Mucosa of stomach (tissue), 1 donor: ENCODE results near the gene LRP1B.
"Not testable (repeated sequence)": the region's sequence is repeated elsewhere in the genome, so short reads cannot be mapped to it uniquely, and the experiment has no call there.

Experiments
- H3K27me3 ChIP-seq: one replicate; pipeline ENCODE4 v1.7.0; 2013; ENCODE audit warnings: mild to moderate bottlenecking, low read length; ENCODE audit not compliant: control insufficient read depth, insufficient read depth
- H3K36me3 ChIP-seq: one replicate; pipeline ENCODE4 v1.7.0; 2013; ENCODE audit warnings: low read length; ENCODE audit not compliant: control insufficient read depth, insufficient read depth
- H3K4me1 ChIP-seq: one replicate; pipeline ENCODE4 v1.7.0; 2013; ENCODE audit warnings: mild to moderate bottlenecking, low read length; ENCODE audit not compliant: control insufficient read depth, insufficient read depth
- H3K4me3 ChIP-seq: one replicate; pipeline ENCODE4 v1.7.0; 2013; ENCODE audit warnings: low read length
- H3K9ac ChIP-seq: one replicate; pipeline ENCODE4 v1.7.0; 2013; ENCODE audit warnings: mild to moderate bottlenecking, low read length, moderate library complexity
- H3K9me3 ChIP-seq: one replicate; pipeline ENCODE4 v1.7.0; 2013; ENCODE audit warnings: mild to moderate bottlenecking, low read length, moderate library complexity; ENCODE audit not compliant: control insufficient read depth
- donor health status: Pancreatic carcinoma.

Gene LRP1B

DNA sequence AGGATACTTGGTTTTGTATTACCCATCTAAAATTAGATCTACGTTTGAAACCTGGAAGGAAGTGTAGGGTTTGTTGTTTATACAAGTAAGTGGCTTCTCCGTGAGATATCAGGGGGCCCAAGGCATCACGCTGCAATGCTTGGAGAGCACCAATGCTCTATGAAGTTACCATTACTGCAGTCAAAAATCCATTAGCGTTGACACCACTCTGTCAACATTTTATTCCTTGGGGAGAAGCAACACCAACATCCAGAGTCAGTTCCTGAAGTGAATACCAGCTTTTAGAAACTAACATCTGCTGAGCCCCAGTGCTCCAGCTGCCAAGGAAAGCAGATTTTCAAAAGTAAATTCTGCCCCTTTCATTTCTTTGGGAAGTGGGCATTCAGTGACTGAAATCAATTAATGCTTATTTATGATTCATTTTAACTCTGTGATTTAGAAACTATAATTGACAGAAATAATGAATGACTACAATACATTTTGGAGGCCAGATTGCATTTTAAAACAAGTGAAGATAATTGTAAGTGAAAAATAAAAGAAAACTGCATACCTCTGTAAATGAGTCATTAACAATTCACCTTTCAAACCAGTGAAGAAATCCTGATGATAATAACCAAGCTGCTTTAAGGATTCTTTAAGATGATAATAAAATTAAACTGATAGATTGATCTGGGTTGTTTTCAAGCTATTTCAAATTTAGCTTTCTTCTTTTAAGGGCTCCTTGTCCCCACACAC, 30.5 kb downstream of the LRP1B start:
- Histone ChIP-seq H3K27me3 (no peaks in the 10 kb centered on the region), H3K4me3 (no peak overlapping the region), H3K4me1 (no peaks in the 10 kb centered on the region), H3K9me3 (no peaks in the 10 kb centered on the region), H3K36me3 (no peaks in the 10 kb centered on the region), H3K9ac (no peak overlapping the region)

- Histone ChIP-seq H3K36me3 (no peaks in the 10 kb centered on the region), H3K4me1 (no peaks in the 10 kb centered on the region), H3K9ac (no peak overlapping the region), H3K4me3 (no peak overlapping the region), H3K9me3 (no peaks in the 10 kb centered on the region), H3K27me3 (no peaks in the 10 kb centered on the region)
Measured at GRCh38 chr2:142097711-142098110, 33.1 kb downstream of the LRP1B start.

- Histone ChIP-seq H3K9ac (no peak overlapping the region), H3K27me3 (no peaks in the 10 kb centered on the region), H3K4me1 (no peaks in the 10 kb centered on the region), H3K4me3 (no peak overlapping the region), H3K36me3 (no peaks in the 10 kb centered on the region), H3K9me3 (no peaks in the 10 kb centered on the region)
Measured at GRCh38 chr2:142095647-142096046, 35.2 kb downstream of the LRP1B start.

- Histone ChIP-seq H3K9ac (no peak overlapping the region), H3K36me3 (no peaks in the 10 kb centered on the region), H3K27me3 (no peaks in the 10 kb centered on the region), H3K9me3 (no peaks in the 10 kb centered on the region), H3K4me3 (no peak overlapping the region), H3K4me1 (no peaks in the 10 kb centered on the region)
Measured at GRCh38 chr2:142094233-142094632, 36.6 kb downstream of the LRP1B start.

- H3K9ac ChIP-seq: no peak overlapping the region
- no peaks in the 10 kb centered on the region for H3K4me1 ChIP-seq
- no peaks in the 10 kb centered on the region for H3K36me3 ChIP-seq
- H3K27me3 ChIP-seq: no peaks in the 10 kb centered on the region
- H3K4me3 ChIP-seq: no peak overlapping the region
- no peaks in the 10 kb centered on the region for H3K9me3 ChIP-seq
Measured at GRCh38 chr2:142088058-142088568, 42.7 kb downstream of the LRP1B start.

- H3K36me3 ChIP-seq, H3K27me3 ChIP-seq, H3K9ac ChIP-seq, H3K4me3 ChIP-seq, H3K4me1 ChIP-seq, H3K9me3 ChIP-seq: not testable (repeated sequence)
Measured at GRCh38 chr2:142087585-142087984, 43.2 kb downstream of the LRP1B start.

GRCh38 chr2:142082368-142082767, 48.4 kb downstream of the LRP1B start:
- Histone ChIP-seq H3K4me3 (no peak overlapping the region), H3K4me1 (no peaks in the 10 kb centered on the region), H3K36me3 (no peaks in the 10 kb centered on the region)

DNA sequence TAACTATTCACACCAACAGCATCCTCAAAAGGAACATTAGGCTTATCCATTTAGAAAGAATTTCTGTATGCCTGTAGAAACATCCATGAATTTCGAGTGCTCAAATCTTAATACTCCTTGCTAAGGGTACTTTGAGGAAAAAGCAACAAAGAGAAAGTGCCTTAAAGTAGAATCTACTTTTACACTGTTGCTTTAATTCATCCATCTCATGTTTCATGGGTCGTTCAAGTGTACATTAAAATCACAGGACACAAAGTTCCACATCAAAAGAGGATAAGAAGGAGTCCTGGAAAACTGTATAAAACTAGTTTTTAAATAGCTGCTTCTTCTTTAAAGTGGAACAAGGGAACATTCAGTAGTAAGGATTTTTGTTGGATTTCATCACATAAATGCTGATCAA, 54.5 kb downstream of the LRP1B start:
- Histone ChIP-seq H3K9me3 (no peaks in the 10 kb centered on the region), H3K4me3 (no peak overlapping the region), H3K36me3 (no peaks in the 10 kb centered on the region), H3K4me1 (no peaks in the 10 kb centered on the region), H3K9ac (no peak overlapping the region), H3K27me3 (no peaks in the 10 kb centered on the region)

More at GRCh38 chr2:142082368-142082767, 48.4 kb downstream of the LRP1B start:
- Histone ChIP-seq H3K27me3 (no peaks in the 10 kb centered on the region), H3K9ac (no peak overlapping the region), H3K9me3 (no peaks in the 10 kb centered on the region)

- H3K9ac ChIP-seq: no peak overlapping the region
- H3K36me3 ChIP-seq: no peaks in the 10 kb centered on the region
- no peaks in the 10 kb centered on the region for H3K9me3 ChIP-seq
- no peaks in the 10 kb centered on the region for H3K4me1 ChIP-seq
- H3K27me3 ChIP-seq: no peaks in the 10 kb centered on the region
- no peak overlapping the region for H3K4me3 ChIP-seq
Measured at GRCh38 chr2:142075826-142076225, 55.0 kb downstream of the LRP1B start.

DNA sequence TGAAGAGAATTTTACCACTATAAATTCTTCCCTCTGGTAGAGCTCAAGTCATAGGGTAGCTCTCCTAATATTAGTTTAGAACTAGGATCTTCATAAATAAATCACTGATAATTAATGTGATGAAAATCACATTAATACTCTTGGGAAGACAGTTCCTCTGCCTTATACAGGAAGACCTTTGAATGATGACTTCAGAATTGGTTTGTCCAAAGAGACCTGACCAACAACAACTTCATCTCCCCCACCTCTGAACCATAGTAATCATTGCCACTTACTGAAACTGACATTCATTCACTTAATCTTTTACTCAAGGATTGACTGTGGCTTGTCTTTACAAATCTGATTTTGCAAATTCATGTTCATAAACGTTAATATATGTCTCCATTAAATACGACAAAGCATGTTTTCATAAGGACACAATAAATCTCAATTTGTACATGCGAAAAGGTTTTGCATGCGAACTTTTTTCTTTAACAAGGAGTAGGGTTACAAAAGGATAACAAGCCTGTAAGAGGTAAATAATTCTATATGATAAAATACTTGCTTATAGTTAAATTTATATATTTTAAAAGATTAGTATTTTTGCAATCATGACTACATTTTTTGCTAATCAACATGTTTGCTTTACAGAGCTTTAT, 61.4 kb downstream of the LRP1B start:
- no peaks in the 10 kb centered on the region for H3K27me3 ChIP-seq
- no peak overlapping the region for H3K4me3 ChIP-seq
- no peaks in the 10 kb centered on the region for H3K9me3 ChIP-seq
- no peak overlapping the region for H3K9ac ChIP-seq
- no peaks in the 10 kb centered on the region for H3K4me1 ChIP-seq
- H3K36me3 ChIP-seq: no peaks in the 10 kb centered on the region

DNA sequence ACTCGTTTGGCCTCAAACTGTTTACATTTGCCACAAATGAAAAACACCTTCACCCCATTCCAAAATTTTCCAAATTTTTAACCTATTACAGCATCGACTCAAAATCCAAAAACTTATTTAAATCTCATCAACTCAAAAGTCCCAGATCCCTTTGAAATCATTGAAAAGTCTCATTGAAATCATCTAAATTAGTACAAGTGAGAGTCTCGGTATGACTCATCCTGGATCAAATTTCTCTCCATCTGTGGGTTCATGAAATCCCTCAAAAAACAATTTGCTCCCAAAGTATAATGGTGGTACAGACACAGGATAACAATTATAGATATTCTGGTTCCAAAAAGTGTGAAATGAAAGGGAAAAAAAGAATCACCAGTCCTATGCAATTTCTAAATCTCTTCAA, 65.1 kb downstream of the LRP1B start:
- Histone ChIP-seq H3K27me3 (no peaks in the 10 kb centered on the region), H3K36me3 (no peaks in the 10 kb centered on the region), H3K4me3 (no peak overlapping the region), H3K4me1 (no peaks in the 10 kb centered on the region), H3K9ac (no peak overlapping the region), H3K9me3 (no peaks in the 10 kb centered on the region)

DNA sequence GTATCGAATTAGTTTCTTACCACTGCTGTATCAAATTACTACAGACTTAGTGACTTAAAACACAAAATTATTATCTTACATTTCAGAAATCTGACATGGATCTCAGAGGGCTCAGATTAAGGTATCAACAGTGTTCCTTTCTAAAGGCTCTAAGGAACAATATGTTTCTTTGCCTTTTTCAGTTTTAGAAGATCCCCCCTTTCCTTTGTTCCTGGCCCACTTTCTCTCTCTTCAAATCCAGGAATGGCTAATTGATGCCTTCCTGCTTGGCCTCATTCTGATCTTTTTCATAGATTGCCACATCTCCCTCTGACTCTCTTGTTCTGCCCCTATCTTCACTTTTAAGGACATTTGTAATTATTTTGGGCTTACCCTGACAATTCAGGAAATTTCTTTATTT, 65.7 kb downstream of the LRP1B start:
- Histone ChIP-seq H3K4me3 (no peak overlapping the region), H3K4me1 (no peaks in the 10 kb centered on the region), H3K27me3 (no peaks in the 10 kb centered on the region), H3K36me3 (no peaks in the 10 kb centered on the region), H3K9ac (no peak overlapping the region), H3K9me3 (no peaks in the 10 kb centered on the region)
